Mesothelial cell of epicardium (in vitro differentiated cells): ENCODE measurements around the gene KRT8. TPM values are rescaled to one million over a fixed set of nuclear protein-coding genes. Genes with fewer than 3 reads are reported as not detected.
"Not testable (repeated sequence)": the region's sequence is repeated elsewhere in the genome, so short reads cannot be mapped to it uniquely, and the experiment has no call there.

Source experiments
- DNase-seq, 2 experiments: peaks; one replicate each; pipeline ENCODE4 v3.0.0; 2021; ENCODE audit warnings: low spot score in 2 of 2; ENCODE audit not compliant: unreplicated experiment in 2 of 2
- H3K27ac Mint-ChIP-seq: 2 replicates; pipeline ENCODE4 v1.8.0; 2021; ENCODE audit warnings: mixed read lengths
- H3K27me3 Mint-ChIP-seq: 2 replicates; pipeline ENCODE4 v1.8.0; 2021; ENCODE audit warnings: low read depth, mixed read lengths
- H3K36me3 Mint-ChIP-seq: 2 replicates; pipeline ENCODE4 v1.8.0; 2021; ENCODE audit warnings: mixed read lengths
- H3K4me1 Mint-ChIP-seq: 2 replicates; pipeline ENCODE4 v1.8.0; 2021; ENCODE audit warnings: mixed read lengths
- H3K4me3 Mint-ChIP-seq: 2 replicates; pipeline ENCODE4 v1.8.0; 2021; ENCODE audit warnings: mild to moderate bottlenecking, moderate library complexity, mixed read lengths
- H3K9me3 Mint-ChIP-seq: 2 replicates; pipeline ENCODE4 v1.8.0; 2021; ENCODE audit warnings: mixed read lengths
- total RNA-seq: library from RNA; stranded (reverse); gene quantifications from 3 replicates; pipeline ENCODE4 v1.2.1, GENCODE V29; 2021
- TF ChIP-seq, protein P1 (sequence below): fragments of 200-600 bp; sonication (generic); IDR thresholded peaks from one replicate; pipeline ENCODE4 v1.5.0; 2021; ENCODE audit warnings: antibody characterized with exemption; ENCODE audit not compliant: unreplicated experiment

Gene KRT8
- total RNA-seq, 1 donor from 2014 or later = 1,131 TPM

DNA sequence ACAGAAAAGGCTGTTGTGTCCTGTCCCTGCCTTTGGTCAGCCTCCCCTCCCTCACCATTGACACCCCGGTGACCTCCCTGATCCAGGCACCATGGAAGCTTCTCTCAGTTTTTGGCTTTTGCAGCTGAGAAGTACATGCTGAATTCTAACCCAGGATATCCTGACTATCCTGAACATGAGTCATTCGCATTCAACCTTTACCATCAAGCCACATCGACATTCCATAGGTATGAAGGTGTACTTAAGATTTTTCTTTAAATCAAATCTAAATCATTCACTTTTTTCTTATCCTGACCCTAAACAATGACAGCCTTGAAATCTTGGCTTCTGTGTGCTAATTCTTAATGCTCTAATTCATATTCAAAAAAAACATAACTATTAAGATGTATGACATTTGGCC is 47.4 kb downstream of the KRT8 start:
- Mint-ChIP-seq H3K27me3 (peaks cover 28% of the 10 kb centered on the region), H3K36me3 (no peaks in the 10 kb centered on the region), H3K9me3 (peaks cover 6% of the 10 kb centered on the region), H3K4me3 (no peak overlapping the region), H3K27ac (no peak overlapping the region), H3K4me1 (peaks cover 5% of the 10 kb centered on the region)
- TF ChIP-seq, protein P1, sequence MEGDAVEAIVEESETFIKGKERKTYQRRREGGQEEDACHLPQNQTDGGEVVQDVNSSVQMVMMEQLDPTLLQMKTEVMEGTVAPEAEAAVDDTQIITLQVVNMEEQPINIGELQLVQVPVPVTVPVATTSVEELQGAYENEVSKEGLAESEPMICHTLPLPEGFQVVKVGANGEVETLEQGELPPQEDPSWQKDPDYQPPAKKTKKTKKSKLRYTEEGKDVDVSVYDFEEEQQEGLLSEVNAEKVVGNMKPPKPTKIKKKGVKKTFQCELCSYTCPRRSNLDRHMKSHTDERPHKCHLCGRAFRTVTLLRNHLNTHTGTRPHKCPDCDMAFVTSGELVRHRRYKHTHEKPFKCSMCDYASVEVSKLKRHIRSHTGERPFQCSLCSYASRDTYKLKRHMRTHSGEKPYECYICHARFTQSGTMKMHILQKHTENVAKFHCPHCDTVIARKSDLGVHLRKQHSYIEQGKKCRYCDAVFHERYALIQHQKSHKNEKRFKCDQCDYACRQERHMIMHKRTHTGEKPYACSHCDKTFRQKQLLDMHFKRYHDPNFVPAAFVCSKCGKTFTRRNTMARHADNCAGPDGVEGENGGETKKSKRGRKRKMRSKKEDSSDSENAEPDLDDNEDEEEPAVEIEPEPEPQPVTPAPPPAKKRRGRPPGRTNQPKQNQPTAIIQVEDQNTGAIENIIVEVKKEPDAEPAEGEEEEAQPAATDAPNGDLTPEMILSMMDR = no peak
- DNase-seq = no peak

DNA sequence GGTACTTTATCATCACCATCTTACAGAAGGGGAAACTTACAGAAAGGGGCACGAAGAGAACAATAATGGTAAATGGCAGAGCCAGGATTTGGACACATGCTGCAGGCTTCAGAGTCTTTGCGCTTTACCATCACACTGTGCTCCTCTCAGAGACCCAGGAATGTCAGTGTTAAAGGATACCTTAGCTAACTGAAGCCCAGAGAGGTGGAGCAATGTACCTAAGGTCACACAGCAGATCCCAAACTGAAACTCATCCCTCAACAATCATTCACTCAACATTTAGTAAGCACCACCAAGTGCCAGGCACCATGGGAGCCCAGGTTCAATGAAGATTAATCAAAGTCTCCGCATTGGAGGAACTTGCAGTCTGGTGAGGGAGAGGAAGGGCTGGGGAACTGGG is 48.1 kb downstream of the KRT8 start:
- DNase-seq = no peak
- Mint-ChIP-seq H3K4me3 (no peak overlapping the region), H3K27me3 (peaks cover 35% of the 10 kb centered on the region), H3K9me3 (peaks cover 6% of the 10 kb centered on the region), H3K4me1 (peaks cover 5% of the 10 kb centered on the region), H3K36me3 (no peaks in the 10 kb centered on the region), H3K27ac (no peak overlapping the region)
- TF ChIP-seq, protein P1 = no peak

DNA sequence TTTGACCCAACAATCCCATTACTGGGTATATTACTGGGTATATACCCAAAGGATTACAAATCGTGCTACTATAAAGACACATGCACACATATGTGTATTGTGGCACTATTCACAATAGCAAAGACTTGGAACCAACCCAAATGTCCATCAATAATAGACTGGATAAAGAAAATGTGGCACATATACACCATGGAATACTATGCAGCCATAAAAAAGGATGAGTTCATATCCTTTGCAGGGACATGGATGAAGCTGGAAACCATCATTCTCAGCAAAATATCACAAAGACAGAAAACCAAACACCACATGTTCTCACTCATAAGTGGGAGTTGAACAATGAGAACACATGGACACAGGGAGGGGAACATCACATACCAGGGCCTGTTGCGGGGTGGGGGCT is 48.8 kb downstream of the KRT8 start:
- peaks cover 42% of the 10 kb centered on the region for H3K27me3 Mint-ChIP-seq
- H3K4me3 Mint-ChIP-seq, H3K27ac Mint-ChIP-seq, H3K36me3 Mint-ChIP-seq, H3K9me3 Mint-ChIP-seq, H3K4me1 Mint-ChIP-seq, DNase-seq: not testable (repeated sequence)

DNA sequence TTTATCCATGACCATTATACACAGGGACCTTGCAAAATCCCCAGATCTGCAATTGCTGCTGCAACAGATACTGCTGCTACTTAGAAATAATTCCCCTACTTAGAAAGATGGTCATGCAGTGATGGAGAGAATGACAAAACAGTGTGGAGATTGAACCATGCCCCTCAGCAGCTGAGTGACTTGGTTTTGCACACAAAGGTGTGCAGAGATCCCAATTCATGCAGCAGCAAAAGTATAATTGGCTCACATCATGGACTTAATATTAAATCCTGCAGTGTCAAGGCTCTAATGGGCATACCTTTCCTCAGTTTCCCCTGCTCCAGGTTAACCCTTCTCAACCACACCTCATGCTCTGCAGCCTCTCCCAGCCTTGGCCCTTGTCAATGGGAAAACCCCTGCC is 53.1 kb downstream of the KRT8 start:
- TF ChIP-seq, protein P1 = no peak
- Mint-ChIP-seq H3K27me3 (peaks cover 53% of the 10 kb centered on the region), H3K9me3 (peaks cover 6% of the 10 kb centered on the region), H3K4me1 (peaks cover 6% of the 10 kb centered on the region), H3K36me3 (no peaks in the 10 kb centered on the region), H3K4me3 (no peak overlapping the region), H3K27ac (no peak overlapping the region)
- DNase-seq = no peak

DNA sequence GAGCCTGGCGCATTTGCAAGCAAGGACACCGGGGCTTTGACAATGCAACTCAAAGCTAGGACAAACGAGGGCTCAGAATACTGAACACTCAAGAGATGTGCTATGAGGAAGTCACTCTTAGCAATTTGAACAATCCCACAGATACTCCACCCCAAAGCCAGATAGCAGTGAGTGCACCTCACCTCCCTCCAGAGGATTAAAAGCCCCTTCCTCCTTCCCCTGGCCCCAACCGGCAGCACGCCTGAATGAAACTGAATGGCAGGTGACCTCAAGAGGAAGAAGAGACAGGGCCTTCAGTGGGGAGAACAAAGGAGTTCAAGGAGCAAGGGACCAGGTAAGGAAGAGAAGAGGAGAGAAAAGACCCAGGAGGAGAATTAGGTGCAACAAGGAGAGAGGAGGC is 54.2 kb downstream of the KRT8 start:
- peaks cover 4% of the 10 kb centered on the region for H3K9me3 Mint-ChIP-seq
- no peak overlapping the region for H3K4me3 Mint-ChIP-seq
- H3K36me3 Mint-ChIP-seq = no peaks in the 10 kb centered on the region
- TF ChIP-seq, protein P1 = no peak
- H3K27ac Mint-ChIP-seq = no peak overlapping the region
- DNase-seq = no peak
- H3K27me3 Mint-ChIP-seq = peaks cover 58% of the 10 kb centered on the region
- H3K4me1 Mint-ChIP-seq = peaks cover 6% of the 10 kb centered on the region

DNA sequence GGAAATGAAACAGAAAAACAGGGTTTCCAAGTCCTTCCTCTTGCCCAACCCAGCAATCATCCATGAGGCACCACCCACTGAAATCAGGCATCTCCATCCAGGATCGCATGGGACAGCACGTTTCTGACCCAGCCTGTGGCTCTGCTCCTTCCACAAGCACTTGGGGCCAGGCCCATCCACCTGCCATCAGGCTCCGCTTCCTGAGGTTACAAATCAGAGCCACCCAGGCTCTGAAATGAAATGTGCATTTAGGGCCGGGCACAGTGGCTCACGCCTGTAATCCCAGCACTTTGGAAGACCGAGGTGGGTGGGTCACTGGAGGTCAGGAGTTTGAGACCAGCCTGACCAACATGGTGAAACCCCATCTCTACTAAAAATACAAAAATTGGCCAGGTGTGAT is 55.4 kb downstream of the KRT8 start:
- no peak overlapping the region for H3K4me3 Mint-ChIP-seq

More for the DNA sequence above, 55.4 kb downstream of the KRT8 start:
- no peak overlapping the region for H3K27ac Mint-ChIP-seq
- no peak for DNase-seq
- no peaks in the 10 kb centered on the region for H3K36me3 Mint-ChIP-seq
- no peaks in the 10 kb centered on the region for H3K9me3 Mint-ChIP-seq
- peaks cover 52% of the 10 kb centered on the region for H3K27me3 Mint-ChIP-seq
- peaks cover 6% of the 10 kb centered on the region for H3K4me1 Mint-ChIP-seq
- TF ChIP-seq, protein P1 = no peak
